SK-N-SH (cell line): ENCODE measurements around the gene EMC7. TPM values are rescaled to one million over a fixed set of nuclear protein-coding genes. Genes with fewer than 3 reads are reported as not detected.

Experiments used
- CTCF ChIA-PET: fragments of 300-600, 350-600 bp; formaldehyde crosslinking; extraction: SDS; loops from one replicate; lab custom pipeline; 2021; lab: Yijun Ruan, JAX
- POLR2A ChIA-PET: fragments of 350-600 bp; sonication (Branson Sonifier 250); formaldehyde crosslinking; extraction: SDS; loops from one replicate; lab custom pipeline; 2020; ENCODE audit warnings: antibody characterized with exemption, inconsistent platforms; lab: Yijun Ruan, JAX
- DNase-seq: peaks from one replicate; pipeline ENCODE4 v3.0.0; 2012
- H2AFZ ChIP-seq: fragments of 200-600 bp; sonication (generic); 2 replicates; pipeline ENCODE4 v1.8.1; 2016; ENCODE audit warnings: antibody characterized with exemption, mild to moderate bottlenecking, low read depth
- H3F3A ChIP-seq: fragments of 200-600 bp; sonication (generic); replicated peaks from 2 replicates; pipeline ENCODE3; 2016; ENCODE audit warnings: antibody characterized with exemption, mild to moderate bottlenecking; ENCODE audit not compliant: insufficient read depth
- H3K27ac ChIP-seq, 2 experiments: fragments of 200-500 bp in 1 of 2; fragments of 200-600 bp in 1 of 2; sonication (Bioruptor generic) in 1 of 2; sonication (generic), shearing (Covaris generic) in 1 of 2; 2 replicates each; pipeline versions ENCODE4 v1.5.1 to v1.6.1; 2014 to 2016; ENCODE audit warnings: low read depth in 2 of 2, inconsistent platforms in 1 of 2, low read length in 1 of 2, mild to moderate bottlenecking in 1 of 2, mixed read lengths in 1 of 2
- H3K27me3 ChIP-seq: fragments of 200-600 bp; sonication (generic), shearing (Covaris generic); 2 replicates; pipeline ENCODE4 v1.6.1; 2016; ENCODE audit warnings: mixed run types; ENCODE audit not compliant: insufficient read depth
- H3K36me3 ChIP-seq, 2 experiments: fragments of 200-500 bp in 1 of 2; fragments of 200-600 bp in 1 of 2; sonication (Bioruptor generic) in 1 of 2; sonication (generic) in 1 of 2; replicated peaks in 1 of 2; 2 replicates each; pipeline versions ENCODE3 to v1.5.1; 2014 to 2016; ENCODE audit warnings: low read length in 1 of 2, mild to moderate bottlenecking in 1 of 2; ENCODE audit not compliant: insufficient read depth in 2 of 2, control insufficient read depth in 1 of 2
- H3K4me1 ChIP-seq, 2 experiments: fragments of 200-500 bp in 1 of 2; fragments of 200-600 bp in 1 of 2; sonication (Bioruptor generic) in 1 of 2; sonication (generic), shearing (Covaris generic) in 1 of 2; 2 replicates each; pipeline versions ENCODE4 v1.5.1 to v1.6.1; 2014 to 2016; ENCODE audit warnings: low read depth in 1 of 2, low read length in 1 of 2, mixed run types in 1 of 2; ENCODE audit not compliant: insufficient read depth in 2 of 2, control insufficient read depth in 1 of 2
- H3K4me2 ChIP-seq: fragments of 200-600 bp; sonication (generic), shearing (Covaris generic); 2 replicates; pipeline ENCODE4 v1.6.1; 2017; ENCODE audit warnings: mixed run types
- H3K4me3 ChIP-seq, 2 experiments: fragments of 200-500 bp in 1 of 2; fragments of 200-600 bp in 1 of 2; sonication (Bioruptor generic) in 1 of 2; sonication (generic), shearing (Covaris generic) in 1 of 2; 2 replicates each; pipeline versions ENCODE4 v1.5.1 to v1.8.1; 2014 to 2016; ENCODE audit warnings: low read depth in 2 of 2, inconsistent platforms in 1 of 2, low read length in 1 of 2, mild to moderate bottlenecking in 1 of 2, mixed read lengths in 1 of 2, moderate library complexity in 1 of 2
- H3K79me2 ChIP-seq: fragments of 200-600 bp; sonication (generic); 2 replicates; pipeline ENCODE4 v1.8.1; 2017; ENCODE audit warnings: mild to moderate bottlenecking; ENCODE audit not compliant: insufficient read depth
- H3K9ac ChIP-seq: fragments of 200-600 bp; sonication (generic); 2 replicates; pipeline ENCODE4 v1.6.1; 2017; ENCODE audit warnings: mixed run types
- H3K9me2 ChIP-seq: fragments of 200-600 bp; sonication (generic); 2 replicates; pipeline ENCODE4 v1.6.1; 2017; ENCODE audit warnings: mixed run types
- H3K9me3 ChIP-seq: fragments of 200-600 bp; sonication (generic); 2 replicates; pipeline ENCODE4 v1.6.1; 2017; ENCODE audit warnings: mixed run types, mild to moderate bottlenecking, moderate library complexity
- H4K20me1 ChIP-seq: fragments of 200-600 bp; sonication (generic); 2 replicates; pipeline ENCODE4 v1.6.1; 2017; ENCODE audit warnings: mild to moderate bottlenecking, mixed run types; ENCODE audit not compliant: insufficient read depth
- CHD2 ChIP-seq: fragments of 150-350 bp; IDR thresholded peaks from 2 replicates; pipeline ENCODE4 v1.6.1; 2018; ENCODE audit warnings: low read length; ENCODE audit not compliant: partially characterized antibody
- CTCF ChIP-seq: fragments of 200-600 bp; sonication (generic); IDR thresholded peaks from 2 replicates; pipeline ENCODE4 v1.6.1; 2017; ENCODE audit warnings: antibody characterized with exemption, mild to moderate bottlenecking, moderate library complexity
- EP300 ChIP-seq, 2 experiments: IDR thresholded peaks; 2 replicates each; pipeline versions ENCODE4 v1.4.0 to v1.6.1; 2012; ENCODE audit warnings: borderline replicate concordance in 1 of 2, low read depth in 1 of 2, low read length in 1 of 2
- EZH2phosphoT487 ChIP-seq: fragments of 200-600 bp; sonication (generic); IDR thresholded peaks from 2 replicates; pipeline ENCODE4 v1.6.1; 2017; ENCODE audit warnings: low read depth, mixed run types, mild to moderate bottlenecking, antibody characterized with exemption, moderate library complexity, borderline replicate concordance
- FOSL2 ChIP-seq: IDR thresholded peaks from 2 replicates; pipeline ENCODE4 v1.4.0; 2012; ENCODE audit warnings: low read depth, mild to moderate bottlenecking, moderate library complexity, borderline replicate concordance
- FOXJ3 ChIP-seq: sonication (generic); formaldehyde crosslinking; IDR thresholded peaks from 2 replicates; pipeline ENCODE4 v1.5.1; 2020; ENCODE audit warnings: mild to moderate bottlenecking, missing genetic modification reagents
- FOXM1 ChIP-seq: IDR thresholded peaks from 2 replicates; pipeline ENCODE4 v1.4.0; 2012; ENCODE audit warnings: low read depth, mild to moderate bottlenecking
- GABPA ChIP-seq: IDR thresholded peaks from 2 replicates; pipeline ENCODE4 v1.4.0; 2012; ENCODE audit warnings: low read depth, mild to moderate bottlenecking
- GATA2 ChIP-seq: sonication (generic); formaldehyde crosslinking; IDR thresholded peaks from 2 replicates; pipeline ENCODE4 v1.5.0; 2020; ENCODE audit warnings: mild to moderate bottlenecking, missing genetic modification reagents
- IRF3 ChIP-seq: fragments of 150-350 bp; IDR thresholded peaks from 2 replicates; pipeline ENCODE4 v1.6.1; 2016; ENCODE audit warnings: mild to moderate bottlenecking, low read depth, low read length
- JUND ChIP-seq: IDR thresholded peaks from 2 replicates; pipeline ENCODE4 v1.4.0; 2012
- MAX ChIP-seq: IDR thresholded peaks from 2 replicates; pipeline ENCODE4 v1.4.0; 2012; ENCODE audit warnings: low read depth
- MEF2A ChIP-seq: IDR thresholded peaks from 2 replicates; pipeline ENCODE4 v1.4.0; 2012; ENCODE audit warnings: low read depth, borderline replicate concordance
- MXI1 ChIP-seq: IDR thresholded peaks from 2 replicates; pipeline ENCODE4 v1.6.1; 2012; ENCODE audit warnings: mild to moderate bottlenecking, low read depth, low read length, improper control_type of control experiment
- NFIC ChIP-seq: IDR thresholded peaks from 2 replicates; pipeline ENCODE4 v1.4.0; 2012; ENCODE audit warnings: borderline replicate concordance
- NRF1 ChIP-seq: IDR thresholded peaks from 2 replicates; pipeline ENCODE4 v1.6.1; 2012; ENCODE audit warnings: low read depth, mild to moderate bottlenecking, low read length
- POLR2AphosphoS5 ChIP-seq: IDR thresholded peaks from 2 replicates; pipeline ENCODE4 v1.6.1; 2012; ENCODE audit warnings: low read depth, low read length
- RAD21 ChIP-seq: IDR thresholded peaks from 2 replicates; pipeline ENCODE4 v1.6.1; 2012; ENCODE audit warnings: mild to moderate bottlenecking, low read length
- RCOR1 ChIP-seq: fragments of 150-350 bp; IDR thresholded peaks from 2 replicates; pipeline ENCODE4 v1.6.1; 2017; ENCODE audit warnings: antibody characterized with exemption, low read length
- RFX5 ChIP-seq: IDR thresholded peaks from 2 replicates; pipeline ENCODE4 v1.6.1; 2012; ENCODE audit warnings: mild to moderate bottlenecking, improper control_type of control experiment, low read length
- RXRA ChIP-seq: IDR thresholded peaks from 2 replicates; pipeline ENCODE4 v1.4.0; 2012; ENCODE audit warnings: low read depth, mild to moderate bottlenecking, borderline replicate concordance
- SMC3 ChIP-seq: IDR thresholded peaks from 2 replicates; pipeline ENCODE4 v1.6.1; 2012; ENCODE audit warnings: low read depth, low read length, improper control_type of control experiment
- TAF1 ChIP-seq: IDR thresholded peaks from 2 replicates; pipeline ENCODE4 v1.6.1; 2012; ENCODE audit warnings: low read depth, mild to moderate bottlenecking, low read length, moderate library complexity, borderline replicate concordance
- TCF12 ChIP-seq: IDR thresholded peaks from 2 replicates; pipeline ENCODE4 v1.4.0; 2012
- TEAD4 ChIP-seq: IDR thresholded peaks from 2 replicates; pipeline ENCODE4 v1.4.0; 2012; ENCODE audit warnings: mild to moderate bottlenecking, borderline replicate concordance; ENCODE audit not compliant: insufficient read depth
- YY1 ChIP-seq: IDR thresholded peaks from 2 replicates; pipeline ENCODE4 v1.4.0; 2012; ENCODE audit warnings: low read depth, mild to moderate bottlenecking
- ZBTB33 ChIP-seq: IDR thresholded peaks from 2 replicates; pipeline ENCODE4 v1.4.0; 2012; ENCODE audit warnings: low read depth, borderline replicate concordance
- WGBS: methylation state at CpG from one replicate; pipeline ENCODE4 v1.1.6; 2017; ENCODE audit warnings: low lambda C conversion rate; 5-methylcytosine and 5-hydroxymethylcytosine counted together
- polyA plus RNA-seq, 3 experiments: library from polyadenylated mRNA; depleted of rRNA; stranded (reverse); fragments of >200 nt; gene quantifications; 2 replicates each; pipeline ENCODE4 v1.2.3, GENCODE V29; 2012
- TF ChIP-seq, protein P1 (sequence below): fragments of 150-350 bp; IDR thresholded peaks from 2 replicates; pipeline ENCODE4 v1.6.1; 2017; ENCODE audit warnings: antibody characterized with exemption, low read length, low read depth, borderline replicate concordance

EMC7 gene
- polyA plus RNA-seq, 1 of the 3 experiments (the other 2 are of a cell fraction) = 92.3 TPM

DNA sequence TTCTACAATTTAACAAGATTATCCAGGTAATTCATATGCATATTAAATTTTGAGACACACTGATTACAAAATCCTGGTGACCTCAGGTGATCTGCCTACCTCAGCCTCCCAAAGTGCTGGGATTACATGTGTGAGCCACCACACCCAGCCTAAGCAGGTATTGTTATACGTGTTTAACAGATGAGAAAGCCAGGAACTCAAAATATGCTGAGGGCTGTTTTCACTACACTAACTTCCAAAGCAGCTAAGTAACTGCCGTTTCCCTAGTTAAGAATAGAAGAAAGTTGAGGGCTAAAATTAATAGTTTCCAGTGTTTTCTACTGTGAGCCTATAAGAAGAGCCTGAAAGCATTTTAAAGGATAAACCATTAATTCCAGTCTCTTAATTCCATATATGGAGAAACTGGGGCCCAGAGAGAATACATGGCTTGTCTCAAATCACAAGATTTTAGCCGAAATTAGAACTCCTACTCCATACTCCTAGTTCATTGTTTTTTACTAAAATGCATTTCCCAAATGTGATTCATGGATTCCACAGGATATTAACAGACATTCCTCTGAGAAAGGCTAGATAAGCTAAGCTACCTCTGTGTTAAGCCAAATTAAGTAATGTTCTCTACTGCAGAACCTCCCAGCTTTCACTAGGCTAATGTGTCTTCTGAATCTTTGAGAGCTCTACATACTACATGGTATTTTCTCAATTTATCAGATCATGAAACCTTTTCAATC is 45.6 kb downstream of the EMC7 start:
- no peaks in the 10 kb centered on the region for H3K36me3 ChIP-seq
- peak overlapping the region; percentile 10 for H3K4me2 ChIP-seq
- H3K9ac ChIP-seq = peak overlapping the region; percentile 28; the same call in 1 of the 2 replicates
- H3K4me3 ChIP-seq = no peak overlapping the region
- no peaks in the 10 kb centered on the region for H3K27me3 ChIP-seq
- no peaks in the 10 kb centered on the region for H3K9me2 ChIP-seq
- H3F3A ChIP-seq = peaks cover 16% of the 10 kb centered on the region
- peak overlapping the region; percentile 80 for H2AFZ ChIP-seq
- WGBS = 31% methylated on average over 3 of the region's 3 CpGs
- no peaks in the 10 kb centered on the region for H3K79me2 ChIP-seq
- peak overlapping the region; percentile 7 to 76; a peak in 3 of 4 replicates for H3K27ac ChIP-seq
- no peak for DNase-seq
- CTCF ChIA-PET = interaction anchor here (0.6 kb wide), 1 partner anchor 154 kb away, joined by 3 read pairs; the partner anchor contains the start of gene KATNBL1
- POLR2A ChIA-PET = no interaction called here
- peaks cover 10% of the 10 kb centered on the region; the same call in 1 of the 2 replicates for H3K9me3 ChIP-seq
- H3K4me1 ChIP-seq = peaks cover 0 to 9% of the 10 kb centered on the region in 2 experiments; a peak in 1 of 4 replicates
- no peaks in the 10 kb centered on the region for H4K20me1 ChIP-seq
- TF ChIP-seq IRF3 = no peak
- no peak; the same call in 1 of the 2 replicates for TF ChIP-seq POLR2AphosphoS5
- TF ChIP-seq NFIC = no peak
- no peak for TF ChIP-seq GABPA
- peak in 1 of 2 experiments; percentile 33; a peak in 1 of 4 replicates for TF ChIP-seq EP300 (IDR thresholded peaks at IDR 0.05; ENCODE audit: borderline replicate concordance in 1 of 2, low read depth in 1 of 2, low read length in 1 of 2)
- TF ChIP-seq RCOR1 = no peak
- no peak for TF ChIP-seq EZH2phosphoT487
- TF ChIP-seq ZBTB33 = no peak
- peak; percentile 49; the same call in 1 of the 2 replicates for TF ChIP-seq TEAD4
- TF ChIP-seq GATA2 (CRISPR knock-in tag) = no peak
- TF ChIP-seq TAF1 = no peak
- no peak for TF ChIP-seq YY1
- TF ChIP-seq, protein P1, sequence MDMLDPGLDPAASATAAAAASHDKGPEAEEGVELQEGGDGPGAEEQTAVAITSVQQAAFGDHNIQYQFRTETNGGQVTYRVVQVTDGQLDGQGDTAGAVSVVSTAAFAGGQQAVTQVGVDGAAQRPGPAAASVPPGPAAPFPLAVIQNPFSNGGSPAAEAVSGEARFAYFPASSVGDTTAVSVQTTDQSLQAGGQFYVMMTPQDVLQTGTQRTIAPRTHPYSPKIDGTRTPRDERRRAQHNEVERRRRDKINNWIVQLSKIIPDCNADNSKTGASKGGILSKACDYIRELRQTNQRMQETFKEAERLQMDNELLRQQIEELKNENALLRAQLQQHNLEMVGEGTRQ = no peak
- no peak for TF ChIP-seq FOXJ3
- no peak for TF ChIP-seq RXRA
- no peak for TF ChIP-seq NRF1
- TF ChIP-seq FOXM1 = no peak
- no peak for TF ChIP-seq CHD2
- no peak for TF ChIP-seq RAD21
- TF ChIP-seq CTCF = no peak
- no peak for TF ChIP-seq MAX
- TF ChIP-seq JUND = peak; percentile 37
- TF ChIP-seq SMC3 = no peak
- no peak for TF ChIP-seq MXI1
- no peak for TF ChIP-seq MEF2A
- TF ChIP-seq RFX5 = no peak
- TF ChIP-seq FOSL2 = peak; percentile 56; the same call in 1 of the 2 replicates
- TF ChIP-seq TCF12 = peak; percentile 15; the same call in 1 of the 2 replicates
